Measurements from ENCODE around the gene PHF21B. TPM values are rescaled to one million over a fixed set of nuclear protein-coding genes. Genes with fewer than 3 reads are reported as not detected.

The PHF21B gene
- total RNA-seq, 2 experiments from 2014 or later: 0.92 to 1.1 TPM

GRCh38 chr22:44930016-44930710, 79.6 kb downstream of the PHF21B start:
- ChIA-PET CTCF (no interaction called here), POLR2A (no interaction called here)
- Mint-ChIP-seq H3K36me3 (ENCODE audit: low read depth) (no peaks in the 10 kb centered on the region), H3K9me3 (no peaks in the 10 kb centered on the region), H3K4me1 (ENCODE audit: low read depth) (no peaks in the 10 kb centered on the region), H3K27me3 (no peaks in the 10 kb centered on the region), H3K4me3 (no peak overlapping the region), H3K27ac (no peak overlapping the region)
- no peak for TF ChIP-seq CTCF (IDR thresholded peaks at IDR 0.05)
- intact Hi-C loops (cut with micrococcal nuclease): no loop called here
- DNase-seq (no peak), ATAC-seq (no peak)

- DNase-seq (no peak), ATAC-seq (no peak)
- TF ChIP-seq CTCF (IDR thresholded peaks at IDR 0.05): no peak
- H3K4me3 Mint-ChIP-seq: no peak overlapping the region
- ChIA-PET POLR2A (no interaction called here), CTCF (no interaction called here)
- no peaks in the 10 kb centered on the region for H3K4me1 Mint-ChIP-seq (ENCODE audit: low read depth)
- no peaks in the 10 kb centered on the region for H3K9me3 Mint-ChIP-seq
- H3K36me3 Mint-ChIP-seq (ENCODE audit: low read depth): no peaks in the 10 kb centered on the region
- intact Hi-C loops (cut with micrococcal nuclease): no loop called here
- H3K27ac Mint-ChIP-seq: no peak overlapping the region
- no peaks in the 10 kb centered on the region for H3K27me3 Mint-ChIP-seq
These were observed 80.3 kb downstream of the PHF21B start for GRCh38 chr22:44929359-44930015.

- no peak for TF ChIP-seq CTCF (IDR thresholded peaks at IDR 0.05)
- DNase-seq (no peak), ATAC-seq (no peak)
- no peak overlapping the region for H3K4me3 Mint-ChIP-seq
- H3K9me3 Mint-ChIP-seq: no peaks in the 10 kb centered on the region
- no peaks in the 10 kb centered on the region for H3K36me3 Mint-ChIP-seq (ENCODE audit: low read depth)
- ChIA-PET CTCF (no interaction called here), POLR2A (no interaction called here)
- no peak overlapping the region for H3K27ac Mint-ChIP-seq
- intact Hi-C loops (cut with micrococcal nuclease): no loop called here
- H3K27me3 Mint-ChIP-seq: no peaks in the 10 kb centered on the region
- H3K4me1 Mint-ChIP-seq (ENCODE audit: low read depth): no peaks in the 10 kb centered on the region
These were observed 81.0 kb downstream of the PHF21B start for GRCh38 chr22:44928711-44929358.

- no peak for DNase-seq
- no peaks in the 10 kb centered on the region for H3K27me3 Mint-ChIP-seq
- TF ChIP-seq CTCF (IDR thresholded peaks at IDR 0.05): no peak
- H3K4me3 Mint-ChIP-seq: no peak overlapping the region
- ATAC-seq: no peak
- ChIA-PET POLR2A (no interaction called here), CTCF (no interaction called here)
- no peaks in the 10 kb centered on the region for H3K4me1 Mint-ChIP-seq (ENCODE audit: low read depth)
- no peaks in the 10 kb centered on the region for H3K36me3 Mint-ChIP-seq (ENCODE audit: low read depth)
- intact Hi-C loops (cut with micrococcal nuclease): no loop called here
- no peak overlapping the region for H3K27ac Mint-ChIP-seq
- H3K9me3 Mint-ChIP-seq: no peaks in the 10 kb centered on the region
These were observed 81.7 kb downstream of the PHF21B start for GRCh38 chr22:44928136-44928463.

- POLR2A ChIA-PET: no interaction called here
- Mint-ChIP-seq H3K4me3 (no peak overlapping the region), H3K9me3 (no peaks in the 10 kb centered on the region), H3K4me1 (ENCODE audit: low read depth) (no peaks in the 10 kb centered on the region), H3K27ac (no peak overlapping the region), H3K27me3 (no peaks in the 10 kb centered on the region), H3K36me3 (ENCODE audit: low read depth) (no peaks in the 10 kb centered on the region)
- DNase-seq: no peak
- ATAC-seq: no peak
- TF ChIP-seq CTCF (IDR thresholded peaks at IDR 0.05): no peak
- CTCF ChIA-PET: no interaction called here
- intact Hi-C loops (cut with micrococcal nuclease): no loop called here
These were observed 82.2 kb downstream of the PHF21B start for GRCh38 chr22:44927463-44928135.

Measured in activated CD8-positive, alpha-beta T cell treated with anti-CD3 and anti-CD28 coated beads for 36 hours (primary cell).